DND-41 (cell line): ENCODE results near the gene CAVIN2.

Experiments
- ATAC-seq: fragments of 200-7000 bp; cut with Tn5 transposase; 3 replicates; pipeline ENCODE4 v1.9.1; 2021; ENCODE audit warnings: low read depth; ENCODE audit not compliant: insufficient read depth
- DNase-seq: peaks from one replicate; pipeline ENCODE4 v3.0.0-alpha.2; 2020
- H2AFZ ChIP-seq: 2 replicates; pipeline ENCODE4 v1.6.0; 2012; ENCODE audit warnings: low read depth, low read length
- H3K27ac ChIP-seq: 2 replicates; pipeline ENCODE4 v1.5.1; 2012; ENCODE audit warnings: low read length, inconsistent platforms
- H3K27me3 ChIP-seq: fragments of 200-600 bp; sonication (generic); 2 replicates; pipeline ENCODE4 v1.6.0; 2012; ENCODE audit warnings: low read length, mild to moderate bottlenecking, inconsistent platforms; ENCODE audit not compliant: insufficient read depth, poor library complexity
- H3K36me3 ChIP-seq: 2 replicates; pipeline ENCODE4 v1.5.1; 2012; ENCODE audit warnings: low read length, inconsistent platforms; ENCODE audit not compliant: insufficient read depth
- H3K4me1 ChIP-seq: 2 replicates; pipeline ENCODE4 v1.5.1; 2012; ENCODE audit warnings: mild to moderate bottlenecking, low read length; ENCODE audit not compliant: insufficient read depth
- H3K4me2 ChIP-seq: 2 replicates; pipeline ENCODE4 v1.6.0; 2012; ENCODE audit warnings: mild to moderate bottlenecking, moderate library complexity, low read length, inconsistent platforms; ENCODE audit not compliant: insufficient read depth
- H3K4me3 ChIP-seq, 2 experiments: fragments of 200-600 bp in 1 of 2; shearing (Covaris generic) in 1 of 2; 2 replicates each; pipeline ENCODE4 v1.5.1; 2012 to 2016; ENCODE audit warnings: inconsistent platforms in 2 of 2, low read length in 2 of 2, mild to moderate bottlenecking in 2 of 2, low read depth in 1 of 2, moderate library complexity in 1 of 2
- H3K79me2 ChIP-seq: 2 replicates; pipeline ENCODE4 v1.6.0; 2012; ENCODE audit warnings: low read length, inconsistent platforms; ENCODE audit not compliant: insufficient read depth
- H3K9ac ChIP-seq: 2 replicates; pipeline ENCODE4 v1.6.0; 2012; ENCODE audit warnings: low read depth, mild to moderate bottlenecking, inconsistent platforms, low read length, moderate library complexity
- H3K9me3 ChIP-seq: 2 replicates; pipeline ENCODE4 v1.5.1; 2012; ENCODE audit warnings: low read length, moderate library complexity, mild to moderate bottlenecking, inconsistent platforms; ENCODE audit not compliant: insufficient read depth, severe bottlenecking
- H4K20me1 ChIP-seq: 2 replicates; pipeline ENCODE4 v1.6.0; 2012; ENCODE audit warnings: low read length; ENCODE audit not compliant: insufficient read depth
- EZH2 ChIP-seq: IDR thresholded peaks from 3 replicates; pipeline ENCODE4 v1.6.1; 2012; ENCODE audit warnings: borderline replicate concordance, low read depth, mild to moderate bottlenecking, moderate library complexity, low read length, inconsistent platforms; ENCODE audit not compliant: severe bottlenecking
- TF ChIP-seq, protein P1 (sequence below): IDR thresholded peaks from 2 replicates; pipeline ENCODE4 v1.5.1; 2012; ENCODE audit warnings: borderline replicate concordance, low read length, moderate library complexity, mild to moderate bottlenecking; ENCODE audit not compliant: poor library complexity, severe bottlenecking; ENCODE audit errors: extremely low read depth

CAVIN2 gene

DNA sequence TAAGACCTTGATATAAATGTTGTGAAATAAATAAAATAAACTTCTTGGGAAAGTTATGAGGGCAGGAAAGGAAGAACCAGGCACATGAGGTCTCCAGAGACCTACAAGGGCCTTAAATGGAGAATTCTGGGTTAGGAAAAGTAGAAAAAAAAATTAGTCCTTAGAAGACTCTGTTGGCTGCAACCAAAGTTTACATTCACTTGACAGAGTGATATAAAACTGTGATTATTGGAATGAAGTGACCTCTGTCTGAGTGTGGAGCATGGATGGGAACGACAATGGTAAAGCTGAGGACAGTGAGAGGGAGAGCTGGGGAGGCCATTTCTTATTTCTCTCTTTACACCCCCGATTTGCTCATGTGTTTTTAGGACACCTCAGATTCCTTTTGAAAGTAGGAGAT is 29.0 kb upstream of the CAVIN2 start:
- no peaks in the 10 kb centered on the region for H3K36me3 ChIP-seq
- no peak for TF ChIP-seq EZH2
- TF ChIP-seq, protein P1, sequence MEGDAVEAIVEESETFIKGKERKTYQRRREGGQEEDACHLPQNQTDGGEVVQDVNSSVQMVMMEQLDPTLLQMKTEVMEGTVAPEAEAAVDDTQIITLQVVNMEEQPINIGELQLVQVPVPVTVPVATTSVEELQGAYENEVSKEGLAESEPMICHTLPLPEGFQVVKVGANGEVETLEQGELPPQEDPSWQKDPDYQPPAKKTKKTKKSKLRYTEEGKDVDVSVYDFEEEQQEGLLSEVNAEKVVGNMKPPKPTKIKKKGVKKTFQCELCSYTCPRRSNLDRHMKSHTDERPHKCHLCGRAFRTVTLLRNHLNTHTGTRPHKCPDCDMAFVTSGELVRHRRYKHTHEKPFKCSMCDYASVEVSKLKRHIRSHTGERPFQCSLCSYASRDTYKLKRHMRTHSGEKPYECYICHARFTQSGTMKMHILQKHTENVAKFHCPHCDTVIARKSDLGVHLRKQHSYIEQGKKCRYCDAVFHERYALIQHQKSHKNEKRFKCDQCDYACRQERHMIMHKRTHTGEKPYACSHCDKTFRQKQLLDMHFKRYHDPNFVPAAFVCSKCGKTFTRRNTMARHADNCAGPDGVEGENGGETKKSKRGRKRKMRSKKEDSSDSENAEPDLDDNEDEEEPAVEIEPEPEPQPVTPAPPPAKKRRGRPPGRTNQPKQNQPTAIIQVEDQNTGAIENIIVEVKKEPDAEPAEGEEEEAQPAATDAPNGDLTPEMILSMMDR, result no peak
- H2AFZ ChIP-seq, result no peak overlapping the region
- H3K4me3 ChIP-seq, result no peak overlapping the region
- H3K27me3 ChIP-seq, result no peaks in the 10 kb centered on the region
- H3K79me2 ChIP-seq, result no peaks in the 10 kb centered on the region
- no peaks in the 10 kb centered on the region for H3K9me3 ChIP-seq
- ATAC-seq (no peak), DNase-seq (no peak)
- no peak overlapping the region for H3K4me2 ChIP-seq
- no peaks in the 10 kb centered on the region for H4K20me1 ChIP-seq
- H3K4me1 ChIP-seq, result no peaks in the 10 kb centered on the region
- no peak overlapping the region for H3K9ac ChIP-seq
- no peak overlapping the region for H3K27ac ChIP-seq

DNA sequence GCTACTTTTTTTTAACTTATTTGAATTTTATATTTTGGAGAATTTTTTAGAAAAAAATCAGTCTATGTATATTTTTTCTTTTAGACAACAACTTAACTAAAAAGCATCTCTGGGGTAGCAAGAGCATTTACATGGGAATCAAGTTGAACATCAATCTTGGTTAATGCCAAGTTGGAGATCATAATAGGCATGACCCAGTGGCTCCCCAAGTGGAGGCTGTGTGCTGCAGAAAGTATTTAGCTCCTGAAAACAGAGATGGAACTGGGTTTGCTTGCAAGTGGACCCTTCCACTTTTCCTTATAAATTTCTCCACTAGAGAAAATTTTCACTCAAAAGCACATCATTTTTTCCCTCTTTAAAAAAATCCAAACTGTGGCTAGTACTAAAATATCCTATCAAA is 23.9 kb upstream of the CAVIN2 start:
- DNase-seq (no peak), ATAC-seq (no peak)
- TF ChIP-seq EZH2, result no peak
- TF ChIP-seq, protein P1, result no peak
- Histone ChIP-seq H3K9me3 (no peaks in the 10 kb centered on the region), H3K27ac (no peak overlapping the region), H2AFZ (no peak overlapping the region), H3K27me3 (no peaks in the 10 kb centered on the region), H3K4me3 (no peak overlapping the region), H4K20me1 (no peaks in the 10 kb centered on the region), H3K9ac (no peak overlapping the region), H3K4me1 (no peaks in the 10 kb centered on the region), H3K79me2 (no peaks in the 10 kb centered on the region), H3K36me3 (no peaks in the 10 kb centered on the region), H3K4me2 (no peak overlapping the region)

GRCh38 chr2:191869781-191870180 is 22.9 kb upstream of the CAVIN2 start:
- no peak for TF ChIP-seq EZH2
- TF ChIP-seq, protein P1, result no peak

DNA sequence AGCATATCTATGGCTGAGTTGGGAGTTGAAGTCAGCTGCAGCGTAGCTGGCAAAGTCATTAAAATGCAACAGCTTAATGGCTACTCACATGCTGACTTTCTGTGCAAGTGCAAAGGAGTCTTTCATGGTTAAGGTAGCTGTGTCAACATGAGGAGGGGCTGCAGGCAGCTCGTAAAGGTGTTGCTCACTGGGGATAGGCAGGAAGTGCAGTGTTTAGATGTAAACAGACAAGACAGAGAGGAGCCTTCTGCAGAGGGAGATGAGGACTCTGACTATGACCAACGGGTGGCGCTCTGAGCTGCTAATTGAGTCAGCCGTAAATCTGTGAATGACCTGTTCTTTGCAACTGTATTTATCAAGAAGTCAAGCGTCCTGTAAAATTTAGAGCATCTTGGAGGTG is 22.3 kb upstream of the CAVIN2 start:
- Histone ChIP-seq H3K9ac (no peak overlapping the region), H3K79me2 (no peaks in the 10 kb centered on the region), H3K27me3 (no peaks in the 10 kb centered on the region), H3K4me2 (no peak overlapping the region), H3K9me3 (no peaks in the 10 kb centered on the region), H3K4me3 (no peak overlapping the region), H4K20me1 (no peaks in the 10 kb centered on the region), H3K27ac (no peak overlapping the region), H3K36me3 (no peaks in the 10 kb centered on the region), H2AFZ (no peak overlapping the region), H3K4me1 (no peaks in the 10 kb centered on the region)
- DNase-seq (no peak), ATAC-seq (no peak)
- TF ChIP-seq EZH2, result no peak
- TF ChIP-seq, protein P1, result no peak

More at GRCh38 chr2:191869781-191870180, 22.9 kb upstream of the CAVIN2 start:
- Histone ChIP-seq H3K9ac (no peak overlapping the region), H3K27ac (no peak overlapping the region), H3K4me2 (no peak overlapping the region), H3K36me3 (no peaks in the 10 kb centered on the region), H2AFZ (no peak overlapping the region), H3K4me3 (no peak overlapping the region), H3K79me2 (no peaks in the 10 kb centered on the region), H3K4me1 (no peaks in the 10 kb centered on the region), H3K27me3 (no peaks in the 10 kb centered on the region), H4K20me1 (no peaks in the 10 kb centered on the region), H3K9me3 (no peaks in the 10 kb centered on the region)
- no peak for DNase-seq
- no peak for ATAC-seq
